HG03571 (cell line): Measurements from ENCODE around the gene TMEM39B.
"Not testable (repeated sequence)": the region's sequence is repeated elsewhere in the genome, so short reads cannot be mapped to it uniquely, and the experiment has no call there.

Source experiments
- ATAC-seq: cut with Tn5 transposase; IDR thresholded peaks from one replicate; pipeline ENCODE4 v1.9.1; 2021; ENCODE audit not compliant: unreplicated experiment

TMEM39B gene

GRCh38 chr1:32072622-32073298 is at the start of gene TMEM39B:
TSS of gene TMEM39B (plus strand) at chr1:32072939. CDS start at chr1:32073048, 109 bp downstream.
- peak; percentile 82 for ATAC-seq

- ATAC-seq, result no peak
These were observed 49.4 kb upstream of the TMEM39B start for GRCh38 chr1:32023351-32023750.

- no peak for ATAC-seq
These were observed 47.2 kb upstream of the TMEM39B start for GRCh38 chr1:32025515-32025914.

- ATAC-seq, result no peak
These were observed 44.0 kb upstream of the TMEM39B start for GRCh38 chr1:32028746-32029145.

GRCh38 chr1:32031578-32032274 is 41.0 kb upstream of the TMEM39B start:
- ATAC-seq, result no peak

- no peak for ATAC-seq
These were observed 40.5 kb upstream of the TMEM39B start for GRCh38 chr1:32032275-32032615.

GRCh38 chr1:32035119-32035518 is 37.6 kb upstream of the TMEM39B start:
- ATAC-seq, result no peak

- no peak for ATAC-seq
These were observed 32.0 kb upstream of the TMEM39B start for GRCh38 chr1:32040711-32041110.

GRCh38 chr1:32042330-32042729 is 30.4 kb upstream of the TMEM39B start:
- no peak for ATAC-seq

GRCh38 chr1:32044234-32044633 is 28.5 kb upstream of the TMEM39B start:
- no peak for ATAC-seq

GRCh38 chr1:32045772-32046171 is 27.0 kb upstream of the TMEM39B start:
- ATAC-seq, result no peak

- ATAC-seq, result no peak
These were observed 25.0 kb upstream of the TMEM39B start for GRCh38 chr1:32047701-32048100.

- ATAC-seq, result no peak
These were observed 24.3 kb upstream of the TMEM39B start for GRCh38 chr1:32048440-32048839.

- ATAC-seq, result no peak
These were observed 21.0 kb upstream of the TMEM39B start for GRCh38 chr1:32051706-32052105.

GRCh38 chr1:32052887-32053286 is 19.9 kb upstream of the TMEM39B start:
- ATAC-seq, result no peak

- ATAC-seq, result no peak
These were observed 17.3 kb upstream of the TMEM39B start for GRCh38 chr1:32055416-32055815.

- no peak for ATAC-seq
These were observed 16.1 kb upstream of the TMEM39B start for GRCh38 chr1:32056598-32056997.

- ATAC-seq, result no peak
These were observed 11.8 kb upstream of the TMEM39B start for GRCh38 chr1:32060914-32061313.

GRCh38 chr1:32062867-32063230 is 9.9 kb upstream of the TMEM39B start:
- ATAC-seq, result no peak

- ATAC-seq, result no peak
These were observed 9.5 kb upstream of the TMEM39B start for GRCh38 chr1:32063261-32063681.

- ATAC-seq, result not testable (repeated sequence)
These were observed 6.9 kb upstream of the TMEM39B start for GRCh38 chr1:32065613-32066488.

- ATAC-seq, result no peak
These were observed 6.3 kb upstream of the TMEM39B start for GRCh38 chr1:32066489-32066873.
